ENCODE data around the gene OBP2A. TPM values are rescaled to one million over a fixed set of nuclear protein-coding genes. Genes with fewer than 3 reads are reported as not detected.

Gene OBP2A
- total RNA-seq, 4 donors from 2014 or later: not detected

- ATAC-seq (ENCODE audit: low FRiP score) (no peak), DNase-seq (ENCODE audit: low spot score) (no peak)
- no peak for TF ChIP-seq CTCF (IDR thresholded peaks at IDR 0.05)
Measured at GRCh38 chr9:135570456-135570855, 24.5 kb downstream of the OBP2A start.

GRCh38 chr9:135572233-135572632 is 26.3 kb downstream of the OBP2A start:
- TF ChIP-seq CTCF (IDR thresholded peaks at IDR 0.05): no peak
- DNase-seq (ENCODE audit: low spot score) (no peak), ATAC-seq (ENCODE audit: low FRiP score) (no peak)

- TF ChIP-seq CTCF (IDR thresholded peaks at IDR 0.05): no peak
- DNase-seq (ENCODE audit: low spot score) (no peak), ATAC-seq (ENCODE audit: low FRiP score) (no peak)
Measured at GRCh38 chr9:135573124-135573523, 27.2 kb downstream of the OBP2A start.

- TF ChIP-seq CTCF (IDR thresholded peaks at IDR 0.05): no peak
- no peak for ATAC-seq (ENCODE audit: low FRiP score)
- DNase-seq (ENCODE audit: low spot score): no peak
Measured at GRCh38 chr9:135574331-135574730, 28.4 kb downstream of the OBP2A start.

GRCh38 chr9:135574943-135575342 is 29.0 kb downstream of the OBP2A start:
- ATAC-seq (ENCODE audit: low FRiP score) (no peak), DNase-seq (ENCODE audit: low spot score) (no peak)
- no peak for TF ChIP-seq CTCF (IDR thresholded peaks at IDR 0.05)

GRCh38 chr9:135575995-135576631 is 30.2 kb downstream of the OBP2A start:
- ATAC-seq (ENCODE audit: low FRiP score): peak; percentile 19

More at GRCh38 chr9:135575995-135576631, 30.2 kb downstream of the OBP2A start:
- DNase-seq (ENCODE audit: low spot score): no peak
- TF ChIP-seq CTCF (IDR thresholded peaks at IDR 0.05): no peak
